HL-60 (cell line): ENCODE measurements around the gene HMOX2.

Experiments used
- DNase-seq, 2 experiments: peaks; one replicate each; pipeline ENCODE4 v3.0.0-alpha.2; 2010 to 2020; ENCODE audit warnings: low read depth in 1 of 2, low spot score in 1 of 2
- H3K27ac ChIP-seq: fragments of 250-450 bp; sonication (Bioruptor Pico); replicated peaks from 2 replicates; pipeline ENCODE4 v1.5.1; 2020; ENCODE audit warnings: mild to moderate bottlenecking, moderate library complexity
- H3K27me3 ChIP-seq: fragments of 250-450 bp; sonication (Bioruptor Pico); 2 replicates; pipeline ENCODE4 v1.5.1; 2021; ENCODE audit warnings: mild to moderate bottlenecking, moderate library complexity; ENCODE audit not compliant: insufficient read depth, poor library complexity, severe bottlenecking
- H3K4me3 ChIP-seq: replicated peaks from 2 replicates; pipeline ENCODE4 v1.5.1; 2011; ENCODE audit warnings: mild to moderate bottlenecking, control low read depth, low read length; ENCODE audit not compliant: insufficient read depth
- CTCF ChIP-seq: IDR thresholded peaks from one replicate; pipeline ENCODE4 v1.5.1; 2011; ENCODE audit warnings: low read length, control low read depth, inconsistent platforms; ENCODE audit not compliant: insufficient read depth
- GABPA ChIP-seq: IDR thresholded peaks from 2 replicates; pipeline ENCODE4 v1.6.1; 2012; ENCODE audit warnings: low read depth
- POLR2AphosphoS5 ChIP-seq: IDR thresholded peaks from 2 replicates; pipeline ENCODE4 v1.6.1; 2012; ENCODE audit warnings: low read depth
- REST ChIP-seq: IDR thresholded peaks from 2 replicates; pipeline ENCODE4 v1.6.1; 2012; ENCODE audit warnings: low read depth; ENCODE audit not compliant: insufficient replicate concordance
- SPI1 ChIP-seq: IDR thresholded peaks from 2 replicates; pipeline ENCODE4 v1.6.1; 2012; ENCODE audit warnings: low read depth, mild to moderate bottlenecking, borderline replicate concordance

HMOX2 gene

GRCh38 chr16:4496305-4496704 lies 20.1 kb downstream of the HMOX2 start:
- TF ChIP-seq CTCF (no peak), POLR2AphosphoS5 (no peak), GABPA (no peak), REST (no peak)
- Histone ChIP-seq H3K27ac (no peak overlapping the region), H3K4me3 (no peak overlapping the region), H3K27me3 (no peaks in the 10 kb centered on the region)
- DNase-seq, result no peak

- no peak for DNase-seq
- Histone ChIP-seq H3K27me3 (no peaks in the 10 kb centered on the region), H3K27ac (no peak overlapping the region), H3K4me3 (no peak overlapping the region)
- no peak for TF ChIP-seq REST
- no peak for TF ChIP-seq GABPA
- TF ChIP-seq SPI1, result no peak
Observed at GRCh38 chr16:4498546-4499195, 22.5 kb downstream of the HMOX2 start.

GRCh38 chr16:4499196-4499555 lies 23.0 kb downstream of the HMOX2 start:
- no peaks in the 10 kb centered on the region for H3K27me3 ChIP-seq
- DNase-seq, result no peak
- no peak overlapping the region for H3K4me3 ChIP-seq
- TF ChIP-seq POLR2AphosphoS5 (no peak), REST (no peak), SPI1 (no peak)
- H3K27ac ChIP-seq, result no peak overlapping the region

- no peak for DNase-seq
- TF ChIP-seq POLR2AphosphoS5 (no peak), GABPA (no peak), CTCF (no peak), REST (no peak), SPI1 (no peak)
- Histone ChIP-seq H3K4me3 (no peak overlapping the region), H3K27ac (no peak overlapping the region), H3K27me3 (no peaks in the 10 kb centered on the region)
Observed at GRCh38 chr16:4500272-4500671, 24.1 kb downstream of the HMOX2 start.
